B cell (primary cell): ENCODE measurements around the gene SULT1C4. TPM values are rescaled to one million over a fixed set of nuclear protein-coding genes. Genes with fewer than 3 reads are reported as not detected.

ENCODE experiments used
- ATAC-seq: fragments of 200-7000 bp; cut with Tn5 transposase; one replicate; pipeline ENCODE4 v1.10.0; 2021; ENCODE audit warnings: low read depth, mild to moderate bottlenecking, moderate number of reproducible peaks, moderate library complexity
- CTCF ChIA-PET: fragments of 350-600 bp; sonication (Branson Sonifier 250); formaldehyde crosslinking; loops from one replicate; lab custom pipeline; 2021; ENCODE audit warnings: antibody characterized with exemption, inconsistent platforms; lab: Charles Lee
- POLR2A ChIA-PET: fragments of 350-600 bp; sonication (Branson Sonifier 250); formaldehyde crosslinking; loops from one replicate; lab custom pipeline; 2021; ENCODE audit warnings: antibody characterized with exemption; lab: Charles Lee
- DNase-seq: peaks from one replicate; pipeline ENCODE4 v3.0.0; 2013
- H2AFZ ChIP-seq: 2 replicates; pipeline ENCODE4 v1.6.1; 2012; ENCODE audit warnings: mild to moderate bottlenecking, low read depth, low read length; ENCODE audit not compliant: insufficient read depth, poor library complexity, severe bottlenecking
- H3K27ac ChIP-seq, 2 donors: 1 replicate in 1 of 2; 2 replicates in 1 of 2; pipeline ENCODE4 v1.5.1; 2012 to 2013; ENCODE audit warnings: low read length in 2 of 2, mild to moderate bottlenecking in 2 of 2, moderate library complexity in 1 of 2
- H3K27me3 ChIP-seq, 4 experiments: fragments of 200-600 bp in 1 of 4; sonication (generic) in 1 of 4; replicated peaks in 1 of 4; 1 replicate in 2 of 4; 2 replicates in 2 of 4; pipeline versions ENCODE4 v1.6.1 to v1.7.0; 2013 to 2016; ENCODE audit warnings: low read length in 3 of 4, mild to moderate bottlenecking in 2 of 4, mixed read lengths in 1 of 4, moderate library complexity in 1 of 4; ENCODE audit not compliant: insufficient read depth in 4 of 4, control insufficient read depth in 3 of 4; ENCODE audit errors: control extremely low read depth in 1 of 4
- H3K36me3 ChIP-seq, 2 experiments: replicated peaks in 1 of 2; 1 replicate in 1 of 2; 2 replicates in 1 of 2; pipeline versions ENCODE4 v1.6.1 to v1.7.1; 2013; ENCODE audit warnings: low read length in 1 of 2; ENCODE audit not compliant: insufficient read depth in 2 of 2, control insufficient read depth in 1 of 2; ENCODE audit errors: control extremely low read depth in 1 of 2, extremely low read depth in 1 of 2
- H3K4me1 ChIP-seq, 2 donors: fragments of 200-600 bp in 1 of 2; sonication (generic) in 1 of 2; 1 replicate in 1 of 2; 2 replicates in 1 of 2; pipeline versions ENCODE4 v1.5.1 to v1.6.1; 2013 to 2017; ENCODE audit warnings: low read length in 2 of 2; ENCODE audit not compliant: control insufficient read depth in 2 of 2, insufficient read depth in 2 of 2
- H3K4me2 ChIP-seq: replicated peaks from 2 replicates; pipeline ENCODE3; 2012; ENCODE audit warnings: mild to moderate bottlenecking, low read depth, low read length; ENCODE audit not compliant: poor library complexity, severe bottlenecking
- H3K4me3 ChIP-seq, 5 experiments: fragments of 200-600 bp in 1 of 5; sonication (generic) in 1 of 5; 1 replicate in 3 of 5; 2 replicates in 2 of 5; pipeline versions ENCODE4 v1.5.1 to v1.7.0; 2011 to 2016; ENCODE audit warnings: low read length in 4 of 5, mild to moderate bottlenecking in 4 of 5, low read depth in 2 of 5, control low read depth in 1 of 5, moderate library complexity in 1 of 5; ENCODE audit not compliant: insufficient read depth in 1 of 5; ENCODE audit errors: control extremely low read depth in 1 of 5, extremely low read depth in 1 of 5
- H3K79me2 ChIP-seq: fragments of 200-600 bp; sonication (generic); one replicate; pipeline ENCODE4 v1.6.0; 2016; ENCODE audit warnings: low read length; ENCODE audit not compliant: control insufficient read depth, insufficient read depth
- H3K9ac ChIP-seq: fragments of 200-600 bp; sonication (generic); 2 replicates; pipeline ENCODE4 v1.6.1; 2017; ENCODE audit warnings: mild to moderate bottlenecking, low read length, moderate library complexity
- H3K9me3 ChIP-seq, 3 donors: one replicate each; pipeline versions ENCODE4 v1.6.1 to v1.7.1; 2013; ENCODE audit warnings: low read length in 2 of 3; ENCODE audit not compliant: control insufficient read depth in 2 of 3, insufficient read depth in 1 of 3; ENCODE audit errors: control extremely low read depth in 1 of 3
- H4K20me1 ChIP-seq: 2 replicates; pipeline ENCODE4 v1.6.0; 2012; ENCODE audit warnings: mild to moderate bottlenecking, low read length; ENCODE audit not compliant: insufficient read depth, control insufficient read depth, poor library complexity, severe bottlenecking
- H3K27ac Mint-ChIP-seq: one replicate; pipeline ENCODE4 v1.8.0; 2021; ENCODE audit warnings: mixed read lengths
- H3K27me3 Mint-ChIP-seq: one replicate; pipeline ENCODE4 v1.8.0; 2021; ENCODE audit warnings: mixed read lengths
- H3K4me1 Mint-ChIP-seq: one replicate; pipeline ENCODE4 v1.8.0; 2021; ENCODE audit warnings: mixed read lengths
- H3K4me3 Mint-ChIP-seq: one replicate; pipeline ENCODE4 v1.8.0; 2021; ENCODE audit warnings: mixed read lengths
- H3K9me3 Mint-ChIP-seq: one replicate; pipeline ENCODE4 v1.8.0; 2022; ENCODE audit warnings: mixed read lengths; ENCODE audit not compliant: insufficient read depth
- CTCF ChIP-seq: fragments of 200-600 bp; IDR thresholded peaks from one replicate; pipeline ENCODE4 v1.8.0; 2022; ENCODE audit warnings: antibody characterized with exemption, mild to moderate bottlenecking
- EZH2 ChIP-seq: IDR thresholded peaks from 2 replicates; pipeline ENCODE4 v1.6.1; 2012; ENCODE audit warnings: borderline replicate concordance, low read depth, mild to moderate bottlenecking, moderate library complexity, low read length; ENCODE audit not compliant: insufficient read depth, poor library complexity, severe bottlenecking
- WGBS: methylation state at CpG from one replicate; pipeline ENCODE4 v1.1.5; 2013; ENCODE audit warnings: missing lambda C conversion rate; ENCODE audit not compliant: insufficient coverage; 5-methylcytosine and 5-hydroxymethylcytosine counted together
- intact Hi-C: fragments of 100-400 bp; cut with micrococcal nuclease; formaldehyde crosslinking; loops from one replicate; pipeline ENCODE4 v1.10.0; 2022
- polyA plus RNA-seq: library from polyadenylated mRNA; depleted of rRNA; stranded (reverse); fragments of >200 nt; gene quantifications from 2 replicates; pipeline ENCODE4 v1.2.3, GENCODE V29; 2012
- total RNA-seq, 2 donors: library from RNA; stranded (reverse); fragments of 120-200 nt in 1 of 2; gene quantifications; 1 replicate in 1 of 2; 2 replicates in 1 of 2; pipeline versions ENCODE4 v1.2.3 to v1.2.4, GENCODE V29; 2013 to 2022

The SULT1C4 gene
- total and polyA plus RNA-seq, 2 donors (not counting 1 experiment from before 2014, with no cell fraction given), result not detected

GRCh38 chr2:108346827-108347226 is 30.9 kb upstream of the SULT1C4 start:
- H3K79me2 ChIP-seq, result no peaks in the 10 kb centered on the region
- H3K27me3 ChIP-seq, result peaks cover 0 to 8% (median 0%) of the 10 kb centered on the region in 4 experiments
- H3K4me2 ChIP-seq, result no peak overlapping the region
- H3K27ac Mint-ChIP-seq, result no peak overlapping the region
- no peak overlapping the region for H3K9ac ChIP-seq
- TF ChIP-seq CTCF (no peak), EZH2 (no peak)
- no peak overlapping the region for H3K27ac ChIP-seq
- H2AFZ ChIP-seq, result no peak overlapping the region
- no peak for ATAC-seq
- H3K9me3 ChIP-seq, result peaks cover 0 to 4% (median 0%) of the 10 kb centered on the region in 3 donors
- no peak for DNase-seq
- H3K4me3 Mint-ChIP-seq, result no peak overlapping the region
- H3K4me3 ChIP-seq, result no peak overlapping the region
- H3K4me1 ChIP-seq, result no peaks in the 10 kb centered on the region
- ChIA-PET CTCF (no interaction called here), POLR2A (no interaction called here)
- no peaks in the 10 kb centered on the region for H3K36me3 ChIP-seq
- no CpG with 5 or more reads among the region's 3 CpGs for WGBS
- H3K9me3 Mint-ChIP-seq, result no peaks in the 10 kb centered on the region
- intact Hi-C loops, result no loop called here
- peaks cover 15% of the 10 kb centered on the region for H3K27me3 Mint-ChIP-seq
- no peaks in the 10 kb centered on the region for H4K20me1 ChIP-seq
- H3K4me1 Mint-ChIP-seq, result no peaks in the 10 kb centered on the region

- Mint-ChIP-seq H3K4me3 (no peak overlapping the region), H3K4me1 (no peaks in the 10 kb centered on the region), H3K9me3 (no peaks in the 10 kb centered on the region), H3K27ac (no peak overlapping the region), H3K27me3 (peaks cover 15% of the 10 kb centered on the region)
- CTCF ChIA-PET, result no interaction called here
- H3K27me3 ChIP-seq, result peaks cover 0 to 8% (median 0%) of the 10 kb centered on the region in 4 experiments
- H2AFZ ChIP-seq, result no peak overlapping the region
- no peak overlapping the region for H3K27ac ChIP-seq
- H3K4me1 ChIP-seq, result no peaks in the 10 kb centered on the region
- DNase-seq (no peak), ATAC-seq (no peak)
- no peak overlapping the region for H3K9ac ChIP-seq
- no peaks in the 10 kb centered on the region for H3K79me2 ChIP-seq
- no peak overlapping the region for H3K4me2 ChIP-seq
- WGBS, result no CpG with 5 or more reads among the region's 3 CpGs
- no peak overlapping the region for H3K4me3 ChIP-seq
- intact Hi-C loops, result no loop called here
- POLR2A ChIA-PET, result no interaction called here
- no peaks in the 10 kb centered on the region for H4K20me1 ChIP-seq
- H3K36me3 ChIP-seq, result no peaks in the 10 kb centered on the region
- TF ChIP-seq CTCF, result no peak
- TF ChIP-seq EZH2, result no peak
- peaks cover 0 to 4% (median 0%) of the 10 kb centered on the region in 3 donors for H3K9me3 ChIP-seq
Measured at GRCh38 chr2:108347786-108348185, 30.0 kb upstream of the SULT1C4 start.
